SK-MEL-5 (cell line): ENCODE measurements around the gene CCL25. TPM values are rescaled to one million over a fixed set of nuclear protein-coding genes. Genes with fewer than 3 reads are reported as not detected.

Experiments used
- DNase-seq: peaks from one replicate; pipeline ENCODE4 v3.0.0-alpha.2; 2016; ENCODE audit warnings: low read depth, low spot score
- in situ Hi-C: cut with HindIII; loops from 2 replicates; pipeline ENCODE4 v1.10.0; 2016; ENCODE audit warnings: low sequenced_read_pairs, high pct_unique_total_duplicates, low pct_unique_long_range_greater_than_20kb
- total RNA-seq: library from RNA; depleted of rRNA; stranded (reverse); fragments of >200 nt; shearing (Covaris generic); gene quantifications from 2 replicates; pipeline ENCODE4 v1.2.3, GENCODE V29; 2014

CCL25 gene
- total RNA-seq, 1 experiment from 2014 or later, result not detected

GRCh38 chr19:8039231-8039630 lies 13.3 kb upstream of the CCL25 start:
- in situ Hi-C loops, result no loop called here
- no peak for DNase-seq

GRCh38 chr19:8041531-8041931 lies 11.0 kb upstream of the CCL25 start:
- in situ Hi-C loops, result no loop called here
- DNase-seq, result no peak

- no peak for DNase-seq
- in situ Hi-C loops, result no loop called here
These were observed 9.7 kb upstream of the CCL25 start for GRCh38 chr19:8042900-8043299.

- DNase-seq, result no peak
- in situ Hi-C loops, result no loop called here
These were observed 8.5 kb upstream of the CCL25 start for GRCh38 chr19:8044018-8044417.

GRCh38 chr19:8045872-8046568 lies 6.5 kb upstream of the CCL25 start:
- in situ Hi-C loops, result no loop called here
- no peak for DNase-seq

GRCh38 chr19:8046569-8047165 lies 5.9 kb upstream of the CCL25 start:
- in situ Hi-C loops, result no loop called here
- DNase-seq, result no peak

GRCh38 chr19:8050274-8051096 lies 2.1 kb upstream of the CCL25 start:
- in situ Hi-C loops, result no loop called here

GRCh38 chr19:8054169-8054568 lies 1.6 kb downstream of the CCL25 start:
- in situ Hi-C loops, result no loop called here
- DNase-seq, result no peak

More at GRCh38 chr19:8050274-8051096, 2.1 kb upstream of the CCL25 start:
- DNase-seq, result peak; percentile 74

- in situ Hi-C loops, result no loop called here
- DNase-seq, result no peak
These were observed 4.0 kb downstream of the CCL25 start for GRCh38 chr19:8056533-8056932.

- DNase-seq, result no peak
- in situ Hi-C loops, result no loop called here
These were observed 5.1 kb downstream of the CCL25 start for GRCh38 chr19:8057545-8058270.

GRCh38 chr19:8064911-8065874 lies 12.6 kb downstream of the CCL25 start:
- no peak for DNase-seq
- in situ Hi-C loops, result no loop called here

- in situ Hi-C loops, result no loop called here
These were observed 13.3 kb downstream of the CCL25 start for GRCh38 chr19:8065875-8066261.

GRCh38 chr19:8069096-8069973 lies 16.8 kb downstream of the CCL25 start:
- peak; percentile 83 for DNase-seq
- in situ Hi-C loops, result no loop called here

More at GRCh38 chr19:8065875-8066261, 13.3 kb downstream of the CCL25 start:
- DNase-seq, result no peak

GRCh38 chr19:8071912-8072311 lies 19.4 kb downstream of the CCL25 start:
- DNase-seq, result no peak
- in situ Hi-C loops, result no loop called here

GRCh38 chr19:8074501-8074900 lies 21.9 kb downstream of the CCL25 start:
- in situ Hi-C loops, result no loop called here
- DNase-seq, result no peak
